Neural cell (in vitro differentiated cells): ENCODE data around the gene MAGI2. TPM values are rescaled to one million over a fixed set of nuclear protein-coding genes. Genes with fewer than 3 reads are reported as not detected.

Source experiments
- H2AFZ ChIP-seq: fragments of 200-600, 300-800 bp; sonication (generic), shearing (Covaris generic); 2 replicates; pipeline ENCODE4 v1.6.0; 2014; ENCODE audit warnings: low read depth, mild to moderate bottlenecking, antibody characterized with exemption, low read length, moderate library complexity
- H3F3A ChIP-seq: fragments of 200-600 bp; shearing (Covaris generic); 2 replicates; pipeline ENCODE4 v1.6.1; 2016; ENCODE audit warnings: mild to moderate bottlenecking, moderate library complexity, mixed read lengths, antibody characterized with exemption, low read length; ENCODE audit not compliant: insufficient read depth, poor library complexity, severe bottlenecking
- H3K27ac ChIP-seq: fragments of 200-600, 300-800 bp; sonication (generic), shearing (Covaris generic); 2 replicates; pipeline ENCODE4 v1.5.1; 2014; ENCODE audit warnings: mild to moderate bottlenecking, low read length, moderate library complexity
- H3K27me3 ChIP-seq: fragments of 300-800, 200-600 bp; sonication (generic), shearing (Covaris generic); 2 replicates; pipeline ENCODE4 v1.6.0; 2014; ENCODE audit warnings: mild to moderate bottlenecking, low read depth, low read length, moderate library complexity; ENCODE audit not compliant: insufficient read depth
- H3K36me3 ChIP-seq: fragments of 300-800, 200-600 bp; sonication (generic), shearing (Covaris generic); 2 replicates; pipeline ENCODE4 v1.5.1; 2014; ENCODE audit warnings: mild to moderate bottlenecking, antibody characterized with exemption, low read length, moderate library complexity; ENCODE audit not compliant: insufficient read depth
- H3K4me2 ChIP-seq: fragments of 300-800, 200-600 bp; sonication (generic), shearing (Covaris generic); 2 replicates; pipeline ENCODE4 v1.6.0; 2014; ENCODE audit warnings: mild to moderate bottlenecking, low read length
- H3K4me3 ChIP-seq: fragments of 300-800, 200-600 bp; sonication (generic), shearing (Covaris generic); 2 replicates; pipeline ENCODE4 v1.5.1; 2014; ENCODE audit warnings: mild to moderate bottlenecking, low read length, moderate library complexity
- H3K79me2 ChIP-seq: fragments of 200-600 bp; shearing (Covaris generic); replicated peaks from 2 replicates; pipeline ENCODE4 v1.6.0; 2014; ENCODE audit warnings: mild to moderate bottlenecking, low read length, moderate library complexity; ENCODE audit not compliant: insufficient read depth
- H3K9ac ChIP-seq: fragments of 300-800, 200-600 bp; sonication (generic), shearing (Covaris generic); 2 replicates; pipeline ENCODE4 v1.6.1; 2016; ENCODE audit warnings: mild to moderate bottlenecking, low read length, mixed read lengths
- H3K9me2 ChIP-seq: fragments of 200-600 bp; shearing (Covaris generic); 2 replicates; pipeline ENCODE4 v1.6.1; 2016; ENCODE audit warnings: mild to moderate bottlenecking, low read length, mixed read lengths; ENCODE audit not compliant: insufficient read depth
- H3K9me3 ChIP-seq: fragments of 200-600, 300-800 bp; sonication (generic), shearing (Covaris generic); 2 replicates; pipeline ENCODE4 v1.6.1; 2016; ENCODE audit warnings: mild to moderate bottlenecking, mixed run types, low read length, moderate library complexity, mixed read lengths
- H4K20me1 ChIP-seq: fragments of 200-600 bp; shearing (Covaris generic); 2 replicates; pipeline ENCODE4 v1.6.1; 2016; ENCODE audit warnings: mild to moderate bottlenecking, mixed run types; ENCODE audit not compliant: insufficient read depth
- EP300 ChIP-seq: fragments of 450-650 bp; conservative IDR thresholded peaks from 2 replicates; pipeline ENCODE4 v1.6.1; 2014; ENCODE audit warnings: antibody characterized with exemption, mild to moderate bottlenecking, moderate library complexity; ENCODE audit not compliant: poor library complexity, severe bottlenecking
- EZH2 ChIP-seq: fragments of 200-600, 300-800 bp; shearing (Covaris generic), sonication (generic); IDR thresholded peaks from 2 replicates; pipeline ENCODE4 v1.6.1; 2014; ENCODE audit warnings: antibody characterized with exemption, low read length, borderline replicate concordance, mild to moderate bottlenecking; ENCODE audit not compliant: insufficient read depth, poor library complexity, severe bottlenecking
- MXI1 ChIP-seq: fragments of 450-650 bp; conservative IDR thresholded peaks from 2 replicates; pipeline ENCODE4 v1.6.1; 2014; ENCODE audit warnings: antibody characterized with exemption, mild to moderate bottlenecking; ENCODE audit not compliant: poor library complexity, severe bottlenecking
- POLR2AphosphoS5 ChIP-seq: IDR thresholded peaks from 2 replicates; pipeline ENCODE4 v1.6.1; 2012
- RAD21 ChIP-seq: fragments of 450-650 bp; conservative IDR thresholded peaks from 2 replicates; pipeline ENCODE4 v1.6.1; 2014; ENCODE audit warnings: antibody characterized with exemption, mild to moderate bottlenecking, moderate library complexity
- SMC3 ChIP-seq: fragments of 450-650 bp; conservative IDR thresholded peaks from 2 replicates; pipeline ENCODE4 v1.6.1; 2014; ENCODE audit warnings: antibody characterized with exemption, mild to moderate bottlenecking, moderate library complexity; ENCODE audit not compliant: poor library complexity
- TAF1 ChIP-seq: IDR thresholded peaks from 2 replicates; pipeline ENCODE4 v1.6.1; 2012; ENCODE audit warnings: low read depth
- polyA plus RNA-seq: library from polyadenylated mRNA; depleted of rRNA; stranded (reverse); fragments of >200 nt; gene quantifications from 2 replicates; pipeline ENCODE4 v1.2.3, GENCODE V29; 2014
- TF ChIP-seq, protein P1 (sequence below): fragments of 450-650 bp; IDR thresholded peaks from 2 replicates; pipeline ENCODE4 v1.5.1; 2014; ENCODE audit warnings: antibody characterized with exemption, mild to moderate bottlenecking, moderate library complexity; ENCODE audit not compliant: poor library complexity, severe bottlenecking
- TF ChIP-seq, protein P2 (sequence below): IDR thresholded peaks from 2 replicates; pipeline ENCODE4 v1.6.1; 2012; ENCODE audit warnings: borderline replicate concordance

MAGI2 gene
- polyA plus RNA-seq, 1 donor from 2014 or later: 19.3 TPM

GRCh38 chr7:78333530-78334425 is 1119.7 kb downstream of the MAGI2 start:
- no peaks in the 10 kb centered on the region for H3K27me3 ChIP-seq
- H3K79me2 ChIP-seq: no peaks in the 10 kb centered on the region
- H4K20me1 ChIP-seq: no peaks in the 10 kb centered on the region
- TF ChIP-seq, protein P1, sequence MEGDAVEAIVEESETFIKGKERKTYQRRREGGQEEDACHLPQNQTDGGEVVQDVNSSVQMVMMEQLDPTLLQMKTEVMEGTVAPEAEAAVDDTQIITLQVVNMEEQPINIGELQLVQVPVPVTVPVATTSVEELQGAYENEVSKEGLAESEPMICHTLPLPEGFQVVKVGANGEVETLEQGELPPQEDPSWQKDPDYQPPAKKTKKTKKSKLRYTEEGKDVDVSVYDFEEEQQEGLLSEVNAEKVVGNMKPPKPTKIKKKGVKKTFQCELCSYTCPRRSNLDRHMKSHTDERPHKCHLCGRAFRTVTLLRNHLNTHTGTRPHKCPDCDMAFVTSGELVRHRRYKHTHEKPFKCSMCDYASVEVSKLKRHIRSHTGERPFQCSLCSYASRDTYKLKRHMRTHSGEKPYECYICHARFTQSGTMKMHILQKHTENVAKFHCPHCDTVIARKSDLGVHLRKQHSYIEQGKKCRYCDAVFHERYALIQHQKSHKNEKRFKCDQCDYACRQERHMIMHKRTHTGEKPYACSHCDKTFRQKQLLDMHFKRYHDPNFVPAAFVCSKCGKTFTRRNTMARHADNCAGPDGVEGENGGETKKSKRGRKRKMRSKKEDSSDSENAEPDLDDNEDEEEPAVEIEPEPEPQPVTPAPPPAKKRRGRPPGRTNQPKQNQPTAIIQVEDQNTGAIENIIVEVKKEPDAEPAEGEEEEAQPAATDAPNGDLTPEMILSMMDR: no peak
- TF ChIP-seq EZH2 (no peak), POLR2AphosphoS5 (no peak), RAD21 (no peak), EP300 (no peak), TAF1 (no peak), SMC3 (no peak), MXI1 (no peak)
- TF ChIP-seq, protein P2, sequence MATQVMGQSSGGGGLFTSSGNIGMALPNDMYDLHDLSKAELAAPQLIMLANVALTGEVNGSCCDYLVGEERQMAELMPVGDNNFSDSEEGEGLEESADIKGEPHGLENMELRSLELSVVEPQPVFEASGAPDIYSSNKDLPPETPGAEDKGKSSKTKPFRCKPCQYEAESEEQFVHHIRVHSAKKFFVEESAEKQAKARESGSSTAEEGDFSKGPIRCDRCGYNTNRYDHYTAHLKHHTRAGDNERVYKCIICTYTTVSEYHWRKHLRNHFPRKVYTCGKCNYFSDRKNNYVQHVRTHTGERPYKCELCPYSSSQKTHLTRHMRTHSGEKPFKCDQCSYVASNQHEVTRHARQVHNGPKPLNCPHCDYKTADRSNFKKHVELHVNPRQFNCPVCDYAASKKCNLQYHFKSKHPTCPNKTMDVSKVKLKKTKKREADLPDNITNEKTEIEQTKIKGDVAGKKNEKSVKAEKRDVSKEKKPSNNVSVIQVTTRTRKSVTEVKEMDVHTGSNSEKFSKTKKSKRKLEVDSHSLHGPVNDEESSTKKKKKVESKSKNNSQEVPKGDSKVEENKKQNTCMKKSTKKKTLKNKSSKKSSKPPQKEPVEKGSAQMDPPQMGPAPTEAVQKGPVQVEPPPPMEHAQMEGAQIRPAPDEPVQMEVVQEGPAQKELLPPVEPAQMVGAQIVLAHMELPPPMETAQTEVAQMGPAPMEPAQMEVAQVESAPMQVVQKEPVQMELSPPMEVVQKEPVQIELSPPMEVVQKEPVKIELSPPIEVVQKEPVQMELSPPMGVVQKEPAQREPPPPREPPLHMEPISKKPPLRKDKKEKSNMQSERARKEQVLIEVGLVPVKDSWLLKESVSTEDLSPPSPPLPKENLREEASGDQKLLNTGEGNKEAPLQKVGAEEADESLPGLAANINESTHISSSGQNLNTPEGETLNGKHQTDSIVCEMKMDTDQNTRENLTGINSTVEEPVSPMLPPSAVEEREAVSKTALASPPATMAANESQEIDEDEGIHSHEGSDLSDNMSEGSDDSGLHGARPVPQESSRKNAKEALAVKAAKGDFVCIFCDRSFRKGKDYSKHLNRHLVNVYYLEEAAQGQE: no peak
- no peak overlapping the region for H3K9ac ChIP-seq
- no peak overlapping the region for H3K4me2 ChIP-seq
- H3K9me3 ChIP-seq: no peaks in the 10 kb centered on the region
- H2AFZ ChIP-seq: no peak overlapping the region
- H3K36me3 ChIP-seq: no peaks in the 10 kb centered on the region
- H3K9me2 ChIP-seq: no peaks in the 10 kb centered on the region
- no peak overlapping the region for H3K27ac ChIP-seq
- H3F3A ChIP-seq: no peaks in the 10 kb centered on the region
- no peak overlapping the region for H3K4me3 ChIP-seq

DNA sequence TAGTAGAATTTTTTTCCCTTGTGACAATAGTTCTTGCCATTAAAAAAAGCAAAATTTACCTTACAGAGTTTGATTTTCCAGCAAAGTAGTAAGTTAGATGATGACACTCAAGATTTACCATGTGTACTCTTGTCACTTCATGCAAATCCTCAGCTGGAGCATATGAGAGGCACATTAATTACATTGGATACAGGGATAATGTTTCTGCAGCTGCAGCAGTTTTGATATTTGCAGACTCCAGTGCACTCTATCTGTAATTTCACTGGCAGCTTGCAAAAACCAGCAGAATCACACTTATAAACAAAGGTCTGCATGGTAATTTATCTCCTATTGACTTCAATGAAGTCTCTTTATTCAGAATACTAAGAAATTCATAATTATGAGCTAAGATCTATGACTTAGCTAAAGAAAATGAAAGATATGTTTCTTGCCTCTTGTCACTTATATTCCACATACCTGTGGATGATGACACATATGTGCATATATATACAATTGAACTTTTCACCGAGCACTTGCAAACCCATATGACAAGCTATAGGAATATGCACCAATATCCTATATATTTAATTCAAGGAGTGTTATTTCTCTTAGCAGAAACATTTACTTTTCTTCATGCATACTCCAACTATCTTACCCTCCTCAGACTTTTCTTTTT is 1124.3 kb downstream of the MAGI2 start:
- TF ChIP-seq EZH2 (no peak), RAD21 (peak; percentile 33)
- no peaks in the 10 kb centered on the region for H3K79me2 ChIP-seq
- no peaks in the 10 kb centered on the region for H3K27me3 ChIP-seq
- no peak overlapping the region for H3K9ac ChIP-seq
- no peak overlapping the region for H3K4me3 ChIP-seq
- H3K27ac ChIP-seq: no peak overlapping the region
- no peaks in the 10 kb centered on the region for H3F3A ChIP-seq
- no peaks in the 10 kb centered on the region for H4K20me1 ChIP-seq
- no peak overlapping the region for H3K4me2 ChIP-seq
- H3K9me3 ChIP-seq: no peaks in the 10 kb centered on the region
- H3K9me2 ChIP-seq: no peaks in the 10 kb centered on the region
- H3K36me3 ChIP-seq: no peaks in the 10 kb centered on the region
- H2AFZ ChIP-seq: no peak overlapping the region
